Left colon (tissue), 2 donors: ENCODE results near the gene WIPF2. TPM values are rescaled to one million over a fixed set of nuclear protein-coding genes. Genes with fewer than 3 reads are reported as not detected.

Experiments used
- ATAC-seq: fragments of 200-7000 bp; cut with Tn5 transposase; one replicate; pipeline ENCODE4 v1.9.1; 2020; ENCODE audit warnings: mild to moderate bottlenecking, moderate library complexity
- DNase-seq, 2 donors: peaks; one replicate each; pipeline ENCODE4 v3.0.0-alpha.2; 2020
- intact Hi-C, 2 donors: fragments of 100-400 bp; cut with DNase I in 1 of 2; cut with micrococcal nuclease in 1 of 2; formaldehyde crosslinking; loops; one replicate each; pipeline versions ENCODE4 v1.11.2 to v1.14.0; 2022; cut with DNase I, micrococcal nuclease
- long read RNA-seq: library from polyadenylated mRNA; unstranded; transcript quantifications from one replicate; pipeline ENCODE4 v2.0.0, GENCODE V29; 2021
- total RNA-seq, 2 donors: library from RNA; stranded (reverse); fragmentation: NEBNext Ultra II Directional; extraction: Animal tissue kit (Norgen Biotek cat#: 25700); gene quantifications; one replicate each; pipeline ENCODE4 v1.2.1, GENCODE V29; 2021
- donor health status: DM: no; HTN: no; CAD: no.
- donor health status: DM: yes; HTN: yes; CAD: no.

WIPF2 gene, protein sequence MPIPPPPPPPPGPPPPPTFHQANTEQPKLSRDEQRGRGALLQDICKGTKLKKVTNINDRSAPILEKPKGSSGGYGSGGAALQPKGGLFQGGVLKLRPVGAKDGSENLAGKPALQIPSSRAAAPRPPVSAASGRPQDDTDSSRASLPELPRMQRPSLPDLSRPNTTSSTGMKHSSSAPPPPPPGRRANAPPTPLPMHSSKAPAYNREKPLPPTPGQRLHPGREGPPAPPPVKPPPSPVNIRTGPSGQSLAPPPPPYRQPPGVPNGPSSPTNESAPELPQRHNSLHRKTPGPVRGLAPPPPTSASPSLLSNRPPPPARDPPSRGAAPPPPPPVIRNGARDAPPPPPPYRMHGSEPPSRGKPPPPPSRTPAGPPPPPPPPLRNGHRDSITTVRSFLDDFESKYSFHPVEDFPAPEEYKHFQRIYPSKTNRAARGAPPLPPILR
- total RNA-seq, result 10 to 100 TPM; 43.6 to 53.6 TPM
- long read RNA-seq, transcript WIPF2-205 (3 exons, 554 nt), result major isoform, 11 of 36 reads
- long read RNA-seq, partial matches to known transcripts, result 2 of 36 reads
- long read RNA-seq, other reads (novel, unspliced or antisense), result 23 of 36 reads

DNA sequence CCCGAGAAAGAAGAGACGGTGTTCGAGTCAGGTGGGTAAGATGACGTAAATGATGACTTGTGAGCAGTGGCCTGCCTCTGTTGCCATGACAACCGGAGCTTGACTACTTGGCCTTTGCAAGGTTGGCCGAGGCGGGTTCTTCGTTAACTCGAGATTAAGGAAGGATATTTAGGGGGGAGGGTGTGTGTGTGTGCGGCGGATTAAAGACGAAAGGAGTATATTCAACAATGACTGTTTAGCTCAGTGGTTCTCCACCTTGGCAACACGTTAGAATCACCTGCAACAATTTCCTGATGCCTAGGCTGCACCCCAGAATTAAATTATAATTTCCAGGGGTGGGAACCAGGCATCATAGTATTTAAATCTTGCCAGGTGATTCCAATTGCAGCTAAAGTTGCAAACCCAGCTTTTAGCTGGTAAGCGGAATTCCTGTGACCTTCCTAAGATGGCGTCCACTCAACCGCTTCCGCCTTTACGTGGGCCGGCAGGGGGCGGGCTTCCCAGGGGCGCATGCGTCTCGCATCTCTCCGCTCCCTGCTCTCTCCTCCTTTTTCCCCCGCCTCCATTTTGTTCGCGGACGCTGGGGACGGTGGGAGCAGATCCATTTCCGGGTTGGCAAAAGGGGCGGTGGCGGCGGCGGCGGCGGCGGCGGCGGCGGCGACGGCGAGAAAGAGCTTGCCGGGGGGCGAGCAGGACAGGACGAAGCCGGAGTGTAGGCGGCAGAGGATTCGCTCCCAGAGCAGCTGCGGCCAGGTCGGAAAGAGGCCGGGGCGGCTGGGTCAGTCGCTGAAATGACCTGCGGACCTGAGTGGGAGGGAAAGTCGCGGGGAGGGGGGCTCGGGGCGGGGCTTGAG is at the start of gene WIPF2:
TSS of gene WIPF2 (plus strand) at position 565 of the 854 bp plus-strand sequence. CDS start 37,156 bp downstream, outside the sequence.
- ATAC-seq (peak; percentile 98), DNase-seq (peak; percentile 97 to 98)
- intact Hi-C loops, result no loop called here

DNA sequence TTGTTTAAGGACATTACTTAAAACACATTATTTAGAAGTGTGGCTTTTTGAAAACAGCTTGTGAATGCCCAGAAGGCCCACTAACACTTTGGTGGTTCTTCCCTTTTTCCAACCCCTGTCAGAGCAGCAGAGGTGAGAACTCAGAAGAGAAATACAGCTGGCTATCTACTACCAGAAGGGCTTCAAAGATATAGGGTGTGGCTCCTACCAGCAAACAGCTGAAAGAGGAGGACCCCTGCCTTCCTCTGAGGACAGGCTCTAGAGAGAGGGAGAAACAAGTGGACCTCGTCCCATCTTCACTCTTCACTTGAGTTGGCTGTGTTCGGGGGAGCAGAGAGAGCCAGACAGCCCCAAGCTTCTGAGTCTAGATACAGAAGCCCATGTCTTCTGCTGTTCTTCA is 48.8 kb upstream of the WIPF2 start:
- DNase-seq (no peak), ATAC-seq (no peak)
- intact Hi-C loops, result loop anchor here in 1 of 2 donors (10.0 kb wide), 1 partner anchor 146 kb away; no protein-coding TSS in a partner anchor

DNA sequence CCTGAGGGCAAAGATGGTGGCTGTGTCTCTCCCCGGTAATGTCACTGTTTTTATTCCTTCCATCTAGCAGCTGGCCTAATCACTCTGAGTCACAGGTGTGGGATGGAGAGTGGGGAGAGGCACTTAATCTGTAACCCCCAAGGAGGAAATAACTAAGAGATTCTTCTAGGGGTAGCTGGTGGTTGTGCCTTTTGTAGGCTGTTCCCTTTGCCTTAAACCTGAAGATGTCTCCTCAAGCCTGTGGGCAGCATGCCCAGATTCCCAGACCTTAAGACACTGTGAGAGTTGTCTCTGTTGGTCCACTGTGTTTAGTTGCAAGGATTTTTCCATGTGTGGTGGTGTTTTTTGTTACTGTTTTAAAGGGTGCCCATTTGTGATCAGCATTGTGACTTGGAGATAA is 47.4 kb upstream of the WIPF2 start:
- ATAC-seq (no peak), DNase-seq (no peak)
- intact Hi-C loops, result loop anchor here in 1 of 2 donors (10.0 kb wide), 1 partner anchor 147 kb away; no protein-coding TSS in a partner anchor

DNA sequence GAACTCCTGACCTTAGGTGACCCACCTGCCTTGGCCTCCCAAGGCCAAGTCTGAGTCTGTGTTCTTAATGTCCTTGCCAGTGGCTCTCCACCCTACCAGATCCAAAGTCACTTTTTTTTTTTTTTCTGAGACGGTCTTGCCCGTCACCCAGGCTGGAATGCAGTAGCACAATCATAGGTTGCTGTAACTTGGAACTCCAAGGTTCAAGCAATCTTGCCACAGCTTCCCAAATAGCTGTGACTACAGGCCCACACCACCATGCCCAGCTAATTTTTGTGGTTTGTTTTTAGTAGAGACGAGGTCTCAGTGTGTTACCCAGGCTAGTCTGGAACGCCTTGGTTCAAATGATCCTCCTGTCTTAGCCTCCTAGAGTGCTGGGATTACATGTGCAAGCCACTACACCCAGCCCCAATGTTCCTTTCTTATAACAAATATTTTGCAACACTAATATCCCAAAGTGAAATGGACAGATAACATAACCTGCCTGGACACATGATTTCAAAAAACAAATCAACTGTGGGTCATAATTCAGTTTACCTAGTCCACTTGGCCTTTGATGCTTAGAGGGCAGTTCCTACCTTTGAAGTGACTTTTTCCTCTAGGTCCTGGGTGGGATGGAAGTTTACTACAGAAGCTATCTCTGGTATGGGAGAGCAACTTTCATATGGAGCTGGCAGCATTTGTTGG is 45.9 kb upstream of the WIPF2 start:
- DNase-seq, result no peak
- no peak for ATAC-seq

DNA sequence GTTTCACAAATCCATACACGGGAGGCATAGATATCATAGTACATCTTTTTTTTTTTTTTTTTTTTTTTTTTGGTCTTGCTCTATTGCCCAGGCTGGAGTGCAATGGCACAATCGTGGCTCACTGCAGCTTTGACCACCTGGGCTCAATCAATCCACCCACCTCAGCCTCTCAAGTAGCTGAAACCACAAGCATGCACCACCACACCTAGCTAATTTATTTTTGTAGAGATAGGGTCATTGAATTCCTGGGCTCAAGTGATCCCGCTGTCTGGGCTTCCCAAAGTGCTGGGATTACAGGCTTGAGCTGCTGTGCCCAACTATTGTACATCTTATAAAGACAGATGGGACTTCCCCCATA is 45.3 kb upstream of the WIPF2 start:
- DNase-seq (no peak), ATAC-seq (no peak)
- intact Hi-C loops, result loop anchor here in 1 of 2 donors (10.0 kb wide), 1 partner anchor 149 kb away; no protein-coding TSS in a partner anchor

More for the DNA sequence above, 45.9 kb upstream of the WIPF2 start:
- intact Hi-C loops, result loop anchor here in 1 of 2 donors (10.0 kb wide), 1 partner anchor 148 kb away; no protein-coding TSS in a partner anchor

DNA sequence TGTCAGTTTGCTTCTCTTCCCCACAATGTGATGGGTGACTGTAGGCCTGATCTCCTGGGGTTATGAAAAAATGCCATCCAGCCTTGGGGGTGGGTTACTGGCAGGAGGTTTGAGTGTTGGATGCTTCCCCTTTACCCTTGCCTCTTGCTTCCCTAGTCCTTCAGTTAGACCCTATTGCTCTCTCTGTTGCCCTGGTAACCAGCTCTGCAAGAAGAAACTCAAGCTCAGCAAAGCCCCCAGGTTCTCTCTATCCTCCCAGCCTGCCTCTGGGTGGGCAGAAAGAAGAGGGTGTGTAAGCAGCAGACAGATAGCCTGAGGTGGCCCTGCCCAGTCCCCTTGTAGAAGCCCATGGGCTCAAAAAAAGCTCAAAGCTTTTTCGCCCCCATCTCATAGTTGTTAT is 44.6 kb upstream of the WIPF2 start:
- intact Hi-C loops, result loop anchor here in 1 of 2 donors (10.0 kb wide), 1 partner anchor 150 kb away; no protein-coding TSS in a partner anchor
- DNase-seq, result no peak
- ATAC-seq, result no peak

DNA sequence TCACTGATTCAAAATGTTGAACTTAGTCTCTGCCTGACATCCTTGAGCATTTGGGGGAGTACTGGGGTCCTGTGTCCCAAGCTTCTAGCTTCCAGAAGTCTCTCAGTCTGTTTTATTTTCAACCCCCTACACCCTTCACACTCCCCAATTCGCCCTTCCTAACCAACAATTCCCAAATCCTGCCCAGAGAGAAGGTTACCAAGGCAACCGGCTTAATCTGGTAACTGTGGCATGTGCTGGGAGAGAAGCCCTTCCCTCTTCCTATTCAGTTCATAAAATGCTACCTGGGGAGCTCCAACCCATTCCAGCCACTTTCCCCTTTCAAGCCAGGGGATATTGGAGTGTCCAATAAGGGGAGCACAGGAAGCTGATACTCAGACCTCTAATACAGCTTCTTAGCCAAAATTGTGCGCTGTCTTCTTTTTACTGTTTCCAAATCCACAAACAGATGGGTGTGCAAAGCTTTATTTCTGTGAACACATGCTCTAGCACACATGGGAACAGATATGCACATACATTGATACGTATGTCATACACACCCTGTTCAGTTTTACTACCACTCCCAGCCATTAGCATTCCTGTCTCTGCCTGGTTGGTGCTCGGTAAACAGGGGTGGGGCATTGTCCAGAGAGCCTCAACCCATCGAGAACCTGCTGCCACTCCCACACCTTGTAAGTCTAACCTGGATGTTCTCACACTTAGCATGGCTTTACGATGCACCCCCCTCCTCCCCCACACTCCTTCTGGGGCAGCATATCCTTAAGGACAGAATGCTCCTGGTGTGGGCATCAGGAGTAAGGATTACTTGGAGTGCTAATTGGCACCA is 43.0 kb upstream of the WIPF2 start:
- ATAC-seq (peak; percentile 63), DNase-seq (peak; percentile 83 to 95)
- intact Hi-C loops, result loop anchor here in 1 of 2 donors (10.0 kb wide), 1 partner anchor 151 kb away; no protein-coding TSS in a partner anchor

DNA sequence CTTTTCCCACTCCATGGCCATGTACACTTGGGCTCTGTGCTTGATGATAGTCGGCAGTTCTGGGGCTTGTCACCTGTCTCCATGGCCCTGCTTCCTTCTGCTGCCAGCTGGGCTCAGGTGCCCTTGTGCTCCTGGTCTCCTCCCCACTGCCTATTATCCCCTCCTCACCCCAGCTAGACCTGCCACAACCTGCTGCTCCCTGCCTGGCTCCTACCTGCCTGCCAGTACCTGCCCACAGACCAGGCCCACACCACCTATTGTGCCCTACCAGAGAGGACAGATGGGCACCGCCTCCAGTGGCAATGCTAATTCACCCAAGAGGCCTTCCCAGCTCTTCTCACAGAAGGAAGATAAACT is 42.4 kb upstream of the WIPF2 start:
- peak; percentile 63 to 74 for DNase-seq
- peak; percentile 31 for ATAC-seq
- intact Hi-C loops, result loop anchor here in 1 of 2 donors (10.0 kb wide), 1 partner anchor 152 kb away; no protein-coding TSS in a partner anchor

DNA sequence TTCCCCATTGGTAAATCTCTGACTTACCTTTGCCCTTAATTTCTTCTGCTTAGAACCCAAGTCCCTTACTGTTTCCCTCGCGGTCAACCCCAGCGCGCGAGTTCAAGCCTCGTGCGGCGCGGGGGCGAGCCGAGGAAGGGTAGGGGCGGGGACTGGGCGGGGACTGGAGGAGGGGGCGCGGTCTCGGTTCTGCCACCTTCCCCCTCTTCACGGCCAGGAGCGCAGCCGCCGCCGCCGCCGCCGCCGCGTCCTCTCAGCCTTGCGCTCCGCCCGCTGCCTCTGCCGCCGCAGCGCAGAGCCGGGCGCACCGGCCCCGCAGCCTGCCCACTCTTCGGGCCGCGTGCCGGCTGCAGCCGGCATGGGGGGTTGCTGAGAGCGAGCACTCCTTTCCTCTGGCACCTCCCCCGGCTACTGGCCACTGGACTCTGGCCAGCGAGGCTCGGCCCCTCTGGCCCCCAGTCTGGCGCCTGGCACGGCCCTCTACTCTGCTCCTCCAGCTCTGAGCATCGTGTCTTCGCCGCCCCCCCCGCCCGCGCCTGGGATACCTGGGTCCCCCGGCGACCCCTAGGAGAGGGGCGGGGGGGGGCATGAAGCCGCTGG is 41.7 kb upstream of the WIPF2 start, which contains the start of gene RAPGEFL1:
TSS of gene RAPGEFL1 (plus strand) at position 196 of the 600 bp plus-strand sequence. CDS start at position 588, 392 bp downstream.
- intact Hi-C loops, result loop anchor here in 1 of 2 donors (10.0 kb wide), 1 partner anchor 153 kb away; no protein-coding TSS in a partner anchor
- peak; percentile 84 to 92 for DNase-seq
- peak; percentile 51 for ATAC-seq

DNA sequence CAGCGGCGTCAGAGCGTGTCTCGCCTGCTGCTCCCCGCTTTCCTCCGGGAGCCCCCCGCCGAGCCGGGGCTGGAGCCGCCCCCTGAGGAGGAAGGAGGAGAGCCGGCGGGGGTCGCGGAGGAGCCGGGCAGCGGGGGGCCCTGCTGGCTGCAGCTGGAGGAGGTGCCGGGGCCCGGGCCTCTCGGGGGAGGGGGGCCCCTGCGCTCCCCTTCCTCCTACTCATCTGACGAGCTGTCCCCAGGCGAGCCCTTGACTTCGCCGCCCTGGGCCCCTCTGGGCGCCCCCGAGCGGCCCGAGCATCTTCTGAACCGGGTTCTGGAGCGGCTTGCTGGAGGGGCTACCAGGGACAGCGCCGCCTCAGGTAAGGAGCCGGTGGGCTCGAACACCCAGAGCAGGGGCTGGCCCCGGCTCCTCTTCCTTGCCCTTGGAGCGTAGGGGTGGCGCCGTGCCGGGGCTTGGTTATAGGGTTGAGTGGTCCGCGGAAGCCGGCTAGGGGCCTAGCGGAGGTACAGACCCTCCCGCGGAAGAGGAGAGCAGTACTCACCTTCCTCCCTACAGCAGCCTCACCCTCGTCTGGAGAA is 41.0 kb upstream of the WIPF2 start:
- ATAC-seq (peak; percentile 1), DNase-seq (peak in 1 of 2 donors; percentile 55)
- intact Hi-C loops, result loop anchor here in 1 of 2 donors (10.0 kb wide), 1 partner anchor 153 kb away; no protein-coding TSS in a partner anchor

DNA sequence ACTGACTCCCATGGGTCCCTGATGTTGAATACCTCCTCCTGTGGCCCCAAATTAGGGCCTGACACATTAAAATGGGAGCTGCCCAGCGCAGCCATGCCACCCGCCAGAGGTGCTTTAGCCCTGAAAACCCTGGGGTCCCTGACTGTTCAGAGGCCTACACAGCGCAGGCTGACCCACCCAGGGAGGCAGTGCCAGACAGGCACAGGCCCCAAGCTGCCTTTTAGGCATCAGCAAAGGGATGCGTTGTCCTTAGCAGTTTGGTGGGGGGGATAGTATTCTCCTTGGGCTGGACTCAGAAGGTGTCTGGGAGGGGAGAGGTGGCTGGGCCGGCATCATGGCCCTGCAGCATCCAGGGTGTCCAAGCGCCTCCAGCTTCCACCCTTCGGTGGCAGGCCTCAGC is 40.4 kb upstream of the WIPF2 start:
- DNase-seq (peak in 1 of 2 donors; percentile 32), ATAC-seq (no peak)
- intact Hi-C loops, result loop anchor here in 1 of 2 donors (10.0 kb wide), 1 partner anchor 154 kb away; no protein-coding TSS in a partner anchor

DNA sequence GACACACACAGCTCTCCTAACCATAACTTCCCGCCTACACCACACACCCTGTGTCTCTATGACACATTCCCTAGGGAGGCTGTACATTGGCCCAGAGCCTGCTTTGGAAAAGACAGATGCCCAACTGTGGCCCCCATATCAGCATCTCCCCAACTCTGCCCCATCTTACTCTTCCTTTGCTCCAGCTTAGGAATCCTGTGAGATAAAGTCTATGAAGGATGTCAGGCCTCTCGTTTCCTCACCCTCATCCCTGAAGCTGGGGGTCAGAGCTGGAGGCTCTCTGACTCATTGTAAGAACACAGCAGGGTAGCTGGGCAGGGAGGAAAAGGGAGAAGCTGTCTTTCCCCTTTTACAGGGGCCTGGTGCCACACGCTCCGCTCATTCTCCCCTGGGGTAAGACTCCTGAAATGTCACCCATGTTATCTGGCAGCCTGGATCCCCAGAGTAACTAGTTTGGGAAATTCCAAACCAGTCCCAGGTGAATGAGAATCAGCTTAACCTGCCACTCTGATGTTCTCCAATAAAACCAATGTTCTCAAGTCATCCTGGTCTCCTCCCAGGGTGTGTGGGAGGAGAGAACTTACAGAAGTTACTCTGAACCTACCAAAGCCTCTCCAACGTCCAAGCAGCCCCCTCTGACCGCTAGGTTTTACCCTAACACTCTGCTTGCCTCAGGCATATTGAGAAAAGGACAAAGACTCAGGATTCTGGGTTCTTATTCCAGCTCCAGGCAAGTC is 39.0 kb upstream of the WIPF2 start:
- intact Hi-C loops, result loop anchor here in 1 of 2 donors (10.0 kb wide), 1 partner anchor 155 kb away; no protein-coding TSS in a partner anchor
- DNase-seq (peak; percentile 34 to 46), ATAC-seq (peak; percentile 6)

DNA sequence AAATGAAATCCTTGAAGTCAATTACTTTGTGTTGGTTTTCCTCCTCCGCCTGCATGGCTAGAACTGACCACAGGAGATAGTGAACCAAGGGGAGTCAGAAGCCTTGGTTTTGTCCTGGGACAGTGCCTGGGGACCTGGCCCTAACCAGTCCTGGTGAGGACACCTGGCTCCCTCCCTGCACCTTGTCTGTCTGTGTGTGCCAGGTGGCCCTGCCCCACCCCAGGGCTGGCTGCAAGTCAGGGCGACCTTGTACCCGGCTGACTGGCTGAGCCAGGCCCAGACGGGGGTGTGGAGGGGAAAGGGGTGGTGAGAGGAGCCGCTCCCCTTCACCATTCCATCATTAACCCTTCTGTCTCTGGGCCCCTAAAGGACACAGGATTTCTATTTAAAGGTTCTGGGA is 38.4 kb upstream of the WIPF2 start:
- ATAC-seq, result peak; percentile 61
- DNase-seq, result peak; percentile 90 to 95
- intact Hi-C loops, result no loop called here

DNA sequence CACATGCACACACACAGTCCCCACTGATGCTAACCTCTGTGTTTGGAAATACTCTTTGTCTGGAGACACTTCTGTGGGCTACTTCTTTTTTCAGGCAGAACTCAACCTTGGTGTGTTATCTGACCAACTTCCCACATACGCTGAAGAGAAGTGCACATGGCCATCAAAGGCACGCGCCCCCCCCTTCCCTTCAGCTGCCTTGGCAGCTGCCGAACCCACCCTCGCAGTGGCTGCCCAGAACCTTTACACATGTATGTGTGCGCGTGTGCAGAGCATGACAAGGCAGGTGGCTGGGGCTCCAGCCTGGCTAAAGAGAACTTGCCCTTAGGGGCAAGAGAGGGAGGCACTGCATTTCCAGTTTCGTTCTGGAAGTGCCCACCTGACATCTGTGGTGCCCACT is 37.9 kb upstream of the WIPF2 start:
- DNase-seq (peak in 1 of 2 donors; percentile 45), ATAC-seq (no peak)
- intact Hi-C loops, result no loop called here

DNA sequence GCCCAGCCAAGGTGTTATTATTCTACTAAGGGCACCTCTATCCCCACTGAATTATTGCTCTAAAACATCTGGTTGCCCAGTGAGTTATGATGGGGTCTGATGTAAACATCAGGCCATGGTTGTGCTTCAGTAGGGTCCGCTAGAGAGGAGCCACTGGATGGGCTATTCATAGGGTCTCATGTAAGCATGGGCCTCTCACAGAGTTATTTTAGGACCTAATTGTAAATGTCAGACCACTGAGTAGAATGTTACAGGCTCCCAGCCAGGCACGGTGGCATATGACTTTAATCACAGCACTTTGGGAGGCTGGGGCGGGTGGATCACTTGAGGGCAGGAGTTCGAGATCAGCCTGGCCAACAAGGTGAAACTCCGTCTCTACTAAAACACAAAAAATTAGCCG is 36.5 kb upstream of the WIPF2 start:
- DNase-seq (no peak), ATAC-seq (no peak)
- intact Hi-C loops, result no loop called here

DNA sequence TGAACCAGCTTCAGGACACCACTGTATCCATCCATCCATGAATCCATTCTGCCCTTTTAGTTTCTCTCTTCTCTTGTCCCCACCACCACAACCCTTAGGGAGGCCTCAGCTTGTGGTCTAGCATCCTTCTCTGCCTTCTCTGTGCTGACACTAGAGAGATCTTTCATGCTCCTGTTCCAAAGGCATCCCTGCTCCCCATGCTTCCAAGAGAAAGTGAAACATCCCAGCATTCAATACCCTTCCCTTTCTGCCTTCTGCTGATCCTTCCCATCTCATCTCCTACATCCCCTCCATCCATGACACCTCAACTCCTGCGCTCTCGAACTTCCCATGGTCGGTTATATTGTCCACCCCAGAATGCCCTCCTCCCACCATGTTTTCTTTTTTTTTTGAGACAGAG is 31.9 kb upstream of the WIPF2 start:
- DNase-seq, result no peak
- intact Hi-C loops, result no loop called here
- ATAC-seq, result no peak
